ENCODE measurements around the gene PARK7.

GRCh38 chr1:7919880-7920279 lies 41.6 kb upstream of the PARK7 start:
- TF ChIP-seq POLR2AphosphoS5 (IDR thresholded peaks at IDR 0.05; ENCODE audit: low read depth, low read length) (no peak), POLR2A (IDR thresholded peaks at IDR 0.05; ENCODE audit: low read depth, low read length) (no peak)
